Measurements from ENCODE around the gene KATNIP.

- no peak for TF ChIP-seq CTCF (IDR thresholded peaks at IDR 0.05; ENCODE audit: insufficient read depth, low read length)
- TF ChIP-seq GABPA (IDR thresholded peaks at IDR 0.05; ENCODE audit: low read depth), result no peak
These were observed 35.3 kb downstream of the KATNIP start for GRCh38 chr16:27585200-27585599.

Measured in HL-60 (cell line).